Smooth muscle cell (in vitro differentiated cells): ENCODE data around the gene DOP1B. TPM values are rescaled to one million over a fixed set of nuclear protein-coding genes. Genes with fewer than 3 reads are reported as not detected.
A peak's percentile ranks its signal among the peaks of the same experiment; 100 is the strongest.

Source experiments
- DNase-seq: peaks from one replicate; lab custom pipeline; 2025; ENCODE audit not compliant: unreplicated experiment; lab: John Stamatoyannopoulos, UW
- H2AFZ ChIP-seq: fragments of 200-600 bp; sonication (generic); 2 replicates; pipeline ENCODE4 v1.6.0; 2016; ENCODE audit warnings: antibody characterized with exemption, low read depth, mild to moderate bottlenecking
- H3F3A ChIP-seq: fragments of 200-600 bp; sonication (generic); 2 replicates; pipeline ENCODE4 v1.6.0; 2017; ENCODE audit warnings: antibody characterized with exemption, low read depth
- H3K27ac ChIP-seq: fragments of 200-600 bp; sonication (generic); 2 replicates; pipeline ENCODE4 v1.5.1; 2016; ENCODE audit warnings: low read depth, mild to moderate bottlenecking
- H3K27me3 ChIP-seq: fragments of 200-600 bp; sonication (generic); 2 replicates; pipeline ENCODE4 v1.6.1; 2016; ENCODE audit warnings: low read depth, mild to moderate bottlenecking
- H3K36me3 ChIP-seq: fragments of 200-600 bp; sonication (generic); 2 replicates; pipeline ENCODE4 v1.5.1; 2016; ENCODE audit warnings: low read depth
- H3K4me1 ChIP-seq: fragments of 200-600 bp; sonication (generic); 2 replicates; pipeline ENCODE4 v1.5.1; 2016; ENCODE audit warnings: low read depth
- H3K4me2 ChIP-seq: fragments of 200-600 bp; sonication (generic); 2 replicates; pipeline ENCODE4 v1.6.0; 2016; ENCODE audit warnings: mild to moderate bottlenecking
- H3K4me3 ChIP-seq: fragments of 200-600 bp; sonication (generic); 2 replicates; pipeline ENCODE4 v1.5.1; 2016; ENCODE audit warnings: mild to moderate bottlenecking
- H3K79me2 ChIP-seq: fragments of 200-600 bp; sonication (generic); 2 replicates; pipeline ENCODE4 v1.6.0; 2016; ENCODE audit warnings: low read depth, mild to moderate bottlenecking
- H3K9ac ChIP-seq: fragments of 200-600 bp; sonication (generic); 2 replicates; pipeline ENCODE4 v1.6.0; 2016; ENCODE audit warnings: low read depth
- H3K9me3 ChIP-seq: fragments of 200-600 bp; sonication (generic); replicated peaks from 2 replicates; pipeline ENCODE4 v1.5.1; 2016; ENCODE audit warnings: low read depth
- H4K20me1 ChIP-seq: fragments of 200-600 bp; sonication (generic); 2 replicates; pipeline ENCODE4 v1.6.0; 2016; ENCODE audit warnings: low read depth
- WGBS: methylation state at CpG from one replicate; pipeline ENCODE4 v1.1.7; 2016; ENCODE audit warnings: low lambda C conversion rate; 5-methylcytosine and 5-hydroxymethylcytosine counted together
- polyA plus RNA-seq: library from polyadenylated mRNA; unstranded; fragments of >200 nt; fragmentation: Nextera tagmentation; extraction: Ambion mirVana; gene quantifications from 2 replicates; pipeline ENCODE4 v1.2.1, GENCODE V29; 2016
- total RNA-seq: library from RNA; depleted of rRNA; stranded (reverse); fragments of >200 nt; gene quantifications from 2 replicates; pipeline ENCODE4 v1.2.3, GENCODE V29; 2014
- TF ChIP-seq, protein P1 (sequence below): fragments of 200-600 bp; sonication (generic); IDR thresholded peaks from 2 replicates; pipeline ENCODE4 v1.5.1; 2017; ENCODE audit warnings: borderline replicate concordance, mild to moderate bottlenecking, antibody characterized with exemption; ENCODE audit not compliant: insufficient read depth, poor library complexity, severe bottlenecking

Gene DOP1B
- total and polyA plus RNA-seq, 2 experiments from 2014 or later, result 3.2 to 14.5 TPM

DNA sequence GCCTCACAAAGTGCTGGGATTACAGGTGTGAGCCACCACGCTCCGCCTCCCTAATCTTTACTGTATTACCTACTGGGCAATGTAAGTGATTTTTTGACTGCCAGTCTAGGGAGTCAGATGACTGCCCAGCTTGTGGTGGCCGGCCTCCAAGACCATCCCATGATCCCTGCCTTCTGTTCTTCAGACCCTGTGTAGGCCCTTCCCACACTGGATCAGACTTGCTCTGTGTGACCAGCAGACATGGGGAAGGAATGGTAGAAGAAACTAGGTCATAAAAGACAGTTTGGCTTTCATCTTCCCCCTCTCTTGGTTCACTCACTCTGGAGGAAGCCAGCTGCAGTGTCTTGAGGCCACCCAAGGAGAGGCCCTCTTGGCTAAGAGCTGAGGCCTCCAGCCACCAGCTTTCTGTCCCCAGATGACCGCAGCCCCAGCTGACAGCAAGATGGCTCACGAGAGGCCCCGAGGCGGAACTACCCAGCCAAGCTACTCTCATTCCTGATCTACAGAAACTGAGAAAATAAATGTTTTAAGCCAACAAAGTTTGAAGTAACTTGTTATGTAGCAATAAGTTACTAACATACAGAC is 36.2 kb upstream of the DOP1B start:
- H3K4me2 ChIP-seq, result no peak overlapping the region
- H2AFZ ChIP-seq, result no peak overlapping the region
- no peaks in the 10 kb centered on the region for H3K79me2 ChIP-seq
- no peaks in the 10 kb centered on the region for H3K36me3 ChIP-seq
- no peaks in the 10 kb centered on the region for H3K9me3 ChIP-seq
- H3K9ac ChIP-seq, result no peak overlapping the region
- H3F3A ChIP-seq, result no peaks in the 10 kb centered on the region
- TF ChIP-seq, protein P1, sequence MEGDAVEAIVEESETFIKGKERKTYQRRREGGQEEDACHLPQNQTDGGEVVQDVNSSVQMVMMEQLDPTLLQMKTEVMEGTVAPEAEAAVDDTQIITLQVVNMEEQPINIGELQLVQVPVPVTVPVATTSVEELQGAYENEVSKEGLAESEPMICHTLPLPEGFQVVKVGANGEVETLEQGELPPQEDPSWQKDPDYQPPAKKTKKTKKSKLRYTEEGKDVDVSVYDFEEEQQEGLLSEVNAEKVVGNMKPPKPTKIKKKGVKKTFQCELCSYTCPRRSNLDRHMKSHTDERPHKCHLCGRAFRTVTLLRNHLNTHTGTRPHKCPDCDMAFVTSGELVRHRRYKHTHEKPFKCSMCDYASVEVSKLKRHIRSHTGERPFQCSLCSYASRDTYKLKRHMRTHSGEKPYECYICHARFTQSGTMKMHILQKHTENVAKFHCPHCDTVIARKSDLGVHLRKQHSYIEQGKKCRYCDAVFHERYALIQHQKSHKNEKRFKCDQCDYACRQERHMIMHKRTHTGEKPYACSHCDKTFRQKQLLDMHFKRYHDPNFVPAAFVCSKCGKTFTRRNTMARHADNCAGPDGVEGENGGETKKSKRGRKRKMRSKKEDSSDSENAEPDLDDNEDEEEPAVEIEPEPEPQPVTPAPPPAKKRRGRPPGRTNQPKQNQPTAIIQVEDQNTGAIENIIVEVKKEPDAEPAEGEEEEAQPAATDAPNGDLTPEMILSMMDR, result no peak
- H3K4me3 ChIP-seq, result no peak overlapping the region
- H3K4me1 ChIP-seq, result no peaks in the 10 kb centered on the region
- no peak overlapping the region for H3K27ac ChIP-seq
- H4K20me1 ChIP-seq, result no peaks in the 10 kb centered on the region
- DNase-seq, result no peak
- no peaks in the 10 kb centered on the region for H3K27me3 ChIP-seq
- WGBS, result 80% methylated on average over 7 of the region's 7 CpGs

DNA sequence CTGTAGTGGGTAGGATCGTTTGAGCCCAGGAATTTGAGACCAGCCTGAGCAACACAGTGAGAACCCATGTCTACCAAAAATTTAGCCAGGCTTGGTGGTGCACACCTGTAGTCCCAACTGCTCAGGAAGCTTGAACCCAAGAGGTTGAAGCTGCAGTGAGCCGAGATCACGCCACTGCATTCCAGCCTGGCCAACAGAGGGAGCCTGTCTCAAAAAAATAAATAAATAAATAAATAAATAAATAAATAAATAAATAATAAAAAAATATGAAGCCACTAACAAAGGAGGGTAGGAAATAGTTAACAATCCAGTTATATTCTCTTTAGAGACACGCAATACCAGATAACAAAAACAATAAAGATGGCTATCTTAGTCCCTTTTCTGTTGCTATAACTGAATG is 33.6 kb upstream of the DOP1B start:
- TF ChIP-seq, protein P1, result peak; percentile 41
- Histone ChIP-seq H3K4me3 (no peak overlapping the region), H4K20me1 (no peaks in the 10 kb centered on the region), H3K9me3 (no peaks in the 10 kb centered on the region), H3K36me3 (no peaks in the 10 kb centered on the region), H2AFZ (no peak overlapping the region), H3K79me2 (no peaks in the 10 kb centered on the region), H3K27me3 (no peaks in the 10 kb centered on the region), H3K4me2 (no peak overlapping the region), H3K27ac (no peak overlapping the region), H3K4me1 (no peaks in the 10 kb centered on the region), H3K9ac (no peak overlapping the region), H3F3A (no peaks in the 10 kb centered on the region)
- DNase-seq, result no peak
- 56% methylated on average over 4 of the region's 4 CpGs for WGBS

DNA sequence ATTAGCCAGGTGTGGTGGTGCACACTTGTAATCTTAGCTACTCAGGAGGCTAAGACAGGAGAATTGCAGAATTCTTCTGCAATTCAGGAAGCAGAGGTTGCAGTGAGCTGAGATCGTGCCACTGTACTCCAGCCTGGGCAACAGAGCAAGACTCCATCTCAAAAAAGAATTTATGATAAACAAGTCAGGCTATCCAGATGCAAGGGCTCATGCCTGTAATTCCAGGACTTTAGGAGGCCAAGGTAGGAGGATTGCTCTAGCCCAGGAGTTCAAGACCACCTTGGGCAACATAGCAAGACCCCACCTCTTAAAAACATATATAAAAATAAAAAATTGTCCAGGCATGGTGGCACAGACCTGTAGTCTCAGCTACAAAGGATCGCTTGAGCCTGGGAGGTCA is 32.2 kb upstream of the DOP1B start:
- no peaks in the 10 kb centered on the region for H3K36me3 ChIP-seq
- H2AFZ ChIP-seq, result no peak overlapping the region
- no peaks in the 10 kb centered on the region for H3F3A ChIP-seq
- H3K79me2 ChIP-seq, result no peaks in the 10 kb centered on the region
- WGBS, result 75% methylated on average over 2 of the region's 2 CpGs
- no peaks in the 10 kb centered on the region for H3K27me3 ChIP-seq
- no peak overlapping the region for H3K4me3 ChIP-seq
- H3K4me1 ChIP-seq, result no peaks in the 10 kb centered on the region
- H3K9ac ChIP-seq, result no peak overlapping the region
- TF ChIP-seq, protein P1, result no peak
- H3K9me3 ChIP-seq, result no peaks in the 10 kb centered on the region
- no peaks in the 10 kb centered on the region for H4K20me1 ChIP-seq
- H3K4me2 ChIP-seq, result no peak overlapping the region
- no peak for DNase-seq
- no peak overlapping the region for H3K27ac ChIP-seq

DNA sequence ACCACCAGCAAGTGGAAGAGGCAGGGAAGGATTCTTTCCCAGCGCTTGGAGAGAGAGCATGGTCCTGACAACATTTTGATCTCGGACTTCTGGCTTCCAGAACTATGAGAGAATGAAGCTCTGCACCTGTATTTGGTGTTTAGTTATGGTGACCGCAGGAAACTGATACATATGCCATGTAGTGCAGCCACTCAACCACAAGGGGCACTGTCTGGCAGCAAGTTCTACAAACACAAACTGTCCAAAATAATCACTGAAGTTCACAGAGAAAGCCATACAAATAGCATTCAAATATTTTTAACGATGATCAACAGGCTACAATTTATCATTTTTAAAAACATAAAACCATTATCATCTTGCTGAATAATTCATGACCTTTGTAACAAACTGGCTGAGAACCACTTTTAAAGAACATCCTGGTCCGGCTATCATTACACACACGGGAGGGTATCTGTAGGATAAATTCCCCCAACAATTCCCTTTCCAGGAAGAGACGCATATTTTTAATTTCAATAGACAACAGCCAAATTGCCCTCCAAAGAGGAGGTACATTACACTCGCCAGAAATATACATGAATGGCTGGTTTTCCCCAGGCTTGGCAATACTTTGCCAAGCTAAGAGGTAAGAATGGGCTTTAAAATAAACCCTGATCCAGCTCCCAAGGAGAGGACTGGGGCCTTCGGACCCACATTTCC is 31.0 kb upstream of the DOP1B start:
- TF ChIP-seq, protein P1, result peak; percentile 83
- no peak for DNase-seq
- Histone ChIP-seq H3K27me3 (no peaks in the 10 kb centered on the region), H3K4me2 (no peak overlapping the region), H2AFZ (no peak overlapping the region), H3K36me3 (no peaks in the 10 kb centered on the region), H3K9ac (no peak overlapping the region), H3F3A (no peaks in the 10 kb centered on the region), H4K20me1 (no peaks in the 10 kb centered on the region), H3K4me3 (no peak overlapping the region), H3K4me1 (no peaks in the 10 kb centered on the region), H3K79me2 (no peaks in the 10 kb centered on the region), H3K27ac (no peak overlapping the region), H3K9me3 (no peaks in the 10 kb centered on the region)
- 41% methylated on average over 9 of the region's 9 CpGs for WGBS
